Measurements from ENCODE around the gene TMOD1. TPM values are rescaled to one million over a fixed set of nuclear protein-coding genes. Genes with fewer than 3 reads are reported as not detected.

Gene TMOD1
- total RNA-seq, 2 donors from 2014 or later: 118 to 122 TPM

DNA sequence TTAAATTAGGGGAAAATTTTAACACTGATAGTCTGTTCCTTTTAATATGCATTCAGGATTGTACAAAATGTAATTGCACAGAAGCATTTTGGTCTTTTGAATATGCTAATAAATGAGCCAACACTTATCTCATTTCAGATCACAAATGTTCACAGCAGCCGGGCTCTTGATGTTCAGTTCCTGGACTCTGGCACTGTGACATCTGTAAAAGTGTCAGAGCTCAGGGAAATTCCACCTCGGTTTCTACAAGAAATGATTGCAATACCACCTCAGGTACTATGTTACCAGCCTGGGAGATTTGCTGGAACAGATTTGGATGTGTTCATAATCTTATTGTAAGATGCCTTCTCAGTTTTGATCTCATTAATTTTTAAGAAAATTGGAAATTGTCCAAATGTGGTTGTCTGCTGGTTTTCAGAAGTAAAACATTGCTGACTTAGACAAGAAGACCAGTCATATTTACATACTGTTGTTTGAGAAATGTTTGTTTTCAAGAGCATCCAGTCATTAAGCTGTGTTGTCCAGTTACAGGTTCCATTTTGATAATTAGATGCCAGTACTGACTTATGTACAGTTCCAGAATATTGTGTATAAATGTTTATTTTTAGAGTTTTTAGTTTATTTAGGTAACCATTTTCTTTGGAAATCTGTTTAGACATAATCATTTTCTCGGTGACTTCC, 23.0 kb upstream of the TMOD1 start:
- TF ChIP-seq, protein P1, sequence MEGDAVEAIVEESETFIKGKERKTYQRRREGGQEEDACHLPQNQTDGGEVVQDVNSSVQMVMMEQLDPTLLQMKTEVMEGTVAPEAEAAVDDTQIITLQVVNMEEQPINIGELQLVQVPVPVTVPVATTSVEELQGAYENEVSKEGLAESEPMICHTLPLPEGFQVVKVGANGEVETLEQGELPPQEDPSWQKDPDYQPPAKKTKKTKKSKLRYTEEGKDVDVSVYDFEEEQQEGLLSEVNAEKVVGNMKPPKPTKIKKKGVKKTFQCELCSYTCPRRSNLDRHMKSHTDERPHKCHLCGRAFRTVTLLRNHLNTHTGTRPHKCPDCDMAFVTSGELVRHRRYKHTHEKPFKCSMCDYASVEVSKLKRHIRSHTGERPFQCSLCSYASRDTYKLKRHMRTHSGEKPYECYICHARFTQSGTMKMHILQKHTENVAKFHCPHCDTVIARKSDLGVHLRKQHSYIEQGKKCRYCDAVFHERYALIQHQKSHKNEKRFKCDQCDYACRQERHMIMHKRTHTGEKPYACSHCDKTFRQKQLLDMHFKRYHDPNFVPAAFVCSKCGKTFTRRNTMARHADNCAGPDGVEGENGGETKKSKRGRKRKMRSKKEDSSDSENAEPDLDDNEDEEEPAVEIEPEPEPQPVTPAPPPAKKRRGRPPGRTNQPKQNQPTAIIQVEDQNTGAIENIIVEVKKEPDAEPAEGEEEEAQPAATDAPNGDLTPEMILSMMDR (IDR thresholded peaks at IDR 0.05): no peak
- peaks cover 0 to 8% of the 10 kb centered on the region in 2 donors for H3K9me3 ChIP-seq
- peaks cover 0 to 3% of the 10 kb centered on the region in 2 donors for H3K4me1 ChIP-seq
- no peak for DNase-seq (ENCODE audit: low spot score)
- H3K27me3 ChIP-seq: no peaks in the 10 kb centered on the region
- no peak overlapping the region for H3K27ac ChIP-seq
- H3K36me3 ChIP-seq: peaks cover 15% of the 10 kb centered on the region
- no peak overlapping the region for H3K4me3 ChIP-seq

DNA sequence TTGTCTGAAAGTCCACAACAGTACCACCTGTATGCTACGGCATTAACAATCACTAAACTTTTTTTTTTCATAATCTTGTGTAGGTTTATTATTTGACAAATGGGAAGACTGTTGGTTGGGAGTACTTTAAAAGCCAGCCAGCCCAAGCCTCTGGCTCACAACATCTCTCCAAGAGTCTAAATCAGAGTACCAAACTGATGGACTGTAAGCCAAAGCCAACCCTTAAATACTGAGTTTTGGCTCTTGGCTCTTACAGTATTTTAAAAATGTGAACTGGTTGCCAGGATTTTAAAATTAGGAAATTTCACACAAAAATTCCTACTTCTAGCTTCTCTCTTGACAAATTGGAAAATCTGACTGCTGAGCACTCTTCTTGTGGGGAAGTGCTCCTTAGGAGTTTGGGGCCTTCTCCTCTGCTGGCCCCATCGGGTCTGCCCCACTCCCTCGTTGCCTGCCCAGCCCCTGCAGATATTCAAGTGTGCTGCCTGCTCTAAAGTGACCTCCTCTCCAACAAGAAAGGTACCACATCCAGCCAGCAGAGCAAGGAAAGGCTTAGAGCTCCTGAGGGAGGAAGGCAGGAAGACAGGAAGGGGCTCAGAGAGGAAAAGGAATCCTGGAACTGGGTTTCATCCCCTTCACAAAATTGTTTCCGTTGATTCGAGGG, 21.8 kb upstream of the TMOD1 start:
- no peak overlapping the region for H3K4me3 ChIP-seq
- H3K27me3 ChIP-seq: no peaks in the 10 kb centered on the region
- peaks cover 0 to 8% of the 10 kb centered on the region in 2 donors for H3K9me3 ChIP-seq
- peaks cover 0 to 3% of the 10 kb centered on the region in 2 donors for H3K4me1 ChIP-seq
- peak overlapping the region in 1 of 2 donors; percentile 49 for H3K27ac ChIP-seq
- H3K36me3 ChIP-seq: peaks cover 16% of the 10 kb centered on the region
- DNase-seq (ENCODE audit: low spot score): no peak
- TF ChIP-seq, protein P1 (IDR thresholded peaks at IDR 0.05): no peak

DNA sequence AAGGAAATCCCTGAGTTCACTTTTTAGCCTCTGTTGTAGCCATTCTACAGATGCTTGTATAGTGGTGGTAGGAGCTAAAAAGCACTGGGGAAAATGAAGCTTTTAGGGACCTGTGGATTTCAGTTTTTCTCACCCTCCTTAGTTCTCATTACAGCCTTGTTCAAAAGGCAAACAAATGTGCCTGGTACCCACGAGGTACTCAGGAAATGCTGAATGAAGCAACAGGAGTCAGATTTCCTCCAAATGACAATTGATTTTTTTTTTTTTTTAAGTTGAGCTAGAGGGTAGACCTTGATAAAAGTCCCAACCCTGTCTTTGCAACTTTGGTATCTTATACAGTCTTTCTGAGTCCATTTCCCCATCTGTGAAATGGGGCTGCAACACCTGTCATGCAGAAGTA, 21.3 kb upstream of the TMOD1 start:
- Histone ChIP-seq H3K9me3 (peaks cover 0 to 8% of the 10 kb centered on the region in 2 donors), H3K36me3 (peaks cover 16% of the 10 kb centered on the region), H3K4me3 (no peak overlapping the region), H3K4me1 (peaks cover 0 to 3% of the 10 kb centered on the region in 2 donors), H3K27ac (peak overlapping the region in 1 of 2 donors; percentile 49), H3K27me3 (no peaks in the 10 kb centered on the region)
- DNase-seq (ENCODE audit: low spot score): no peak
- TF ChIP-seq, protein P1 (IDR thresholded peaks at IDR 0.05): no peak

DNA sequence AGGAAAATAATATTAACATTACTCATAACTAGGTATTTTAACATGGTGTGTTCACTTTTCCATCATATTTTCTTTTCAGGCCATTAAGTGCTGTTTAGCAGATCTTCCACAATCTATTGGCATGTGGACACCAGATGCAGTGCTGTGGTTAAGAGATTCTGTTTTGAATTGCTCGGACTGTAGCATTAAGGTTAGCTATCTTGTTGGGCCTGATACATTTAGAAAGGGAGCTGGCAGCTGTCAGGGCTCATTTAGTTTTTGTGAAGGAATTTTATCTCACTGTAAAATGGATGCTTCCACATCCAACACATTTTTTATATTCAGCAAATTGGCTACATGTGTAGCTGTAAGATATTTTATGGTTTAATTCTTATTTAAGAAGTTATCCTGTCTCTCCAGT, 20.7 kb upstream of the TMOD1 start:
- Histone ChIP-seq H3K4me1 (peaks cover 0 to 3% of the 10 kb centered on the region in 2 donors), H3K4me3 (no peak overlapping the region), H3K27ac (peak overlapping the region in 1 of 2 donors; percentile 49), H3K27me3 (no peaks in the 10 kb centered on the region), H3K9me3 (peaks cover 0 to 8% of the 10 kb centered on the region in 2 donors), H3K36me3 (peaks cover 16% of the 10 kb centered on the region)
- no peak for DNase-seq (ENCODE audit: low spot score)
- TF ChIP-seq, protein P1 (IDR thresholded peaks at IDR 0.05): no peak

DNA sequence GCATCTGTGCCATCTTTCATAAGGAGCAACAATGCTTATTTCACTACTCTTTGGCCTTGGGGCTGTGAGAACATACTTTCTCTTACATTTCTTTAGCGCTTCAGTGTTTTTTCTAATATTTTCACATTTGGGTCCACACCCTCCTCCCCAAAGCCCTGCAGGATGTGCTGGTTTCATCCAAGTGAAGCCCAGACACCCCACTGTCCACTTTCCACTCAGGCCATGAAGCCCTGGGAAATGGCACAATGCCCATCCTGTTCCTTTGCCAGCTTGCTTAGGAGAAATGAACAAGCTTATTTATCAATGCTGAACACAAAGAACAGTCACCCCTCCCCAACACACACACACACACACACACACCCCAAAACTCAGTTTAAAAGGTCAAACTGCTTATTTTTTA, 17.3 kb upstream of the TMOD1 start:
- peaks cover 0 to 8% of the 10 kb centered on the region in 2 donors for H3K9me3 ChIP-seq
- H3K4me1 ChIP-seq: peaks cover 0 to 3% of the 10 kb centered on the region in 2 donors
- TF ChIP-seq, protein P1 (IDR thresholded peaks at IDR 0.05): no peak
- H3K36me3 ChIP-seq: peaks cover 26% of the 10 kb centered on the region
- H3K27me3 ChIP-seq: no peaks in the 10 kb centered on the region
- no peak for DNase-seq (ENCODE audit: low spot score)
- H3K27ac ChIP-seq: no peak overlapping the region
- H3K4me3 ChIP-seq: no peak overlapping the region
